A673 (cell line): ENCODE measurements around the gene TRNP1. TPM values are rescaled to one million over a fixed set of nuclear protein-coding genes. Genes with fewer than 3 reads are reported as not detected.

Experiments
- BruUV-seq: library from RNA; stranded (reverse); fragments of 400-500 nt; replicated peaks from 2 replicates; lab custom pipeline; 2021; lab: Mats Ljungman, UMichigan
- CTCF ChIA-PET: fragments of 300-600 bp; sonication (Branson Sonifier 250); formaldehyde crosslinking; loops from one replicate; lab custom pipeline; 2022; ENCODE audit warnings: antibody characterized with exemption; lab: Charles Lee
- POLR2A ChIA-PET: fragments of 300-600 bp; sonication (Branson Sonifier 250); formaldehyde crosslinking; loops from one replicate; lab custom pipeline; 2022; ENCODE audit warnings: antibody characterized with exemption; ENCODE audit not compliant: low non-redundant PET; lab: Charles Lee
- DNase-seq: peaks from one replicate; pipeline ENCODE4 v3.0.0-alpha.2; 2015; ENCODE audit warnings: low spot score
- H3K27ac ChIP-seq: fragments of 200-600 bp; sonication (generic); 2 replicates; pipeline ENCODE4 v1.5.1; 2016; ENCODE audit warnings: mixed run types, low read depth, mild to moderate bottlenecking, mixed read lengths, antibody characterized with exemption, low read length; ENCODE audit not compliant: poor library complexity, severe bottlenecking
- H3K27me3 ChIP-seq: fragments of 200-600 bp; sonication (generic); replicated peaks from 2 replicates; pipeline ENCODE4 v1.6.1; 2017; ENCODE audit warnings: mixed run types, low read depth, mild to moderate bottlenecking, mixed read lengths, antibody characterized with exemption, low read length; ENCODE audit not compliant: insufficient read depth, poor library complexity
- H3K36me3 ChIP-seq: fragments of 200-600 bp; sonication (generic); 2 replicates; pipeline ENCODE4 v1.6.1; 2016; ENCODE audit warnings: mixed run types, mild to moderate bottlenecking, mixed read lengths, antibody characterized with exemption, low read length; ENCODE audit not compliant: insufficient read depth, poor library complexity, severe bottlenecking
- H3K4me1 ChIP-seq: fragments of 200-600 bp; sonication (generic); 2 replicates; pipeline ENCODE4 v1.6.1; 2017; ENCODE audit warnings: mixed run types, mild to moderate bottlenecking, mixed read lengths, antibody characterized with exemption, low read length; ENCODE audit not compliant: insufficient read depth, poor library complexity, severe bottlenecking
- H3K4me3 ChIP-seq: fragments of 200-600 bp; sonication (generic); 2 replicates; pipeline ENCODE4 v1.5.1; 2016; ENCODE audit warnings: low read depth, mixed run types, mild to moderate bottlenecking, mixed read lengths, low read length; ENCODE audit not compliant: poor library complexity, severe bottlenecking
- H3K9me3 ChIP-seq: fragments of 200-600 bp; sonication (generic); 2 replicates; pipeline ENCODE4 v1.6.1; 2016; ENCODE audit warnings: mixed run types, low read depth, mild to moderate bottlenecking, mixed read lengths, antibody characterized with exemption, low read length; ENCODE audit not compliant: poor library complexity, severe bottlenecking
- EZH2 ChIP-seq: fragments of 200-600 bp; sonication (generic); IDR thresholded peaks from 2 replicates; pipeline ENCODE4 v1.6.1; 2017; ENCODE audit warnings: borderline replicate concordance, low read depth, mild to moderate bottlenecking, mixed read lengths, antibody characterized with exemption, low read length; ENCODE audit not compliant: poor library complexity, severe bottlenecking
- intact Hi-C: fragments of 100-400 bp; cut with micrococcal nuclease; formaldehyde crosslinking; loops from one replicate; pipeline ENCODE4 v1.10.0; 2022; ENCODE audit not compliant: unreplicated experiment
- total RNA-seq: library from RNA; stranded (reverse); gene quantifications from 2 replicates; pipeline ENCODE4 v1.2.3, GENCODE V29; 2021
- TF ChIP-seq, protein P1 (sequence below): fragments of 300-800, 200-600 bp; sonication (generic); conservative IDR thresholded peaks from 2 replicates; pipeline ENCODE4 v1.5.1; 2017; ENCODE audit warnings: low read depth, mild to moderate bottlenecking, antibody characterized with exemption, low read length, moderate library complexity, mixed read lengths

TRNP1 gene
- total RNA-seq, 1 experiment from 2014 or later, result 1.0 TPM

DNA sequence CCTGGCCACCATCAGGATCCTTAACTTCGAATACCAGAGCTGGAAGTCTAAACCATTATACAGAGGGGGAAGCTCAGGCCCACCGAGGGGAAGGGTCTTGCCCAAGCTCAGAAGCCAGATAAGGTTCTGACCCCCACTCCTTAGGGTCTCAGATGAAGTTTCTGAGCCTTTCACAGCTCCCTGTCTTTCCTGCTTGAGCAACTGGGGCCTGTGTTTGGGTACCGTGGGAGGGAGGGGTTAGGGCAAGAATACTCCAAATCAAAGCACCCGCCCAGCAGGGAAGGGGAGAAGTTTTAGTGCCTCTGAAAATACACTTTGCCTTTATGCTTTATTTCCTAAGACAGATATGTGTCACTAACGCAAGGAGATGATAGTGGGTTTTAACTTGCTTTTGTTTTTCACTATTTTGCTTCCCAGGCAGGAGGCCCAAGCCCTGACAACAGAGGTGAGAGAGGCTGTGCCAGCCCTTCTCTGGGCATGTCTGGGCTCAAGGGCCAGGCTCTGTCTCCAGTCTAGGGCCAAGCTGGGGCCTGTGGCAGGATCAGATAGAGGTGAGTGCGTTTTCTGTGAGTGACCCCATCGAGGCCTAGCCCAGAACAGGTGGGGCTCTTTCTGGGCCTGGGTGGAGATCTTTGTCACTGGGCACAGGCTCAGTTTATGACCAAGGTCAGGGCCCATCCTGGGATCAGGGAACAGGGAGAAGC lies 39.7 kb downstream of the TRNP1 start:
- Histone ChIP-seq H3K4me1 (peaks cover 10% of the 10 kb centered on the region), H3K27ac (peak overlapping the region; percentile 12), H3K4me3 (no peak overlapping the region), H3K27me3 (no peaks in the 10 kb centered on the region), H3K36me3 (no peaks in the 10 kb centered on the region), H3K9me3 (no peaks in the 10 kb centered on the region)
- DNase-seq, result no peak
- ChIA-PET POLR2A (no interaction called here), CTCF (no interaction called here)
- TF ChIP-seq, protein P1, sequence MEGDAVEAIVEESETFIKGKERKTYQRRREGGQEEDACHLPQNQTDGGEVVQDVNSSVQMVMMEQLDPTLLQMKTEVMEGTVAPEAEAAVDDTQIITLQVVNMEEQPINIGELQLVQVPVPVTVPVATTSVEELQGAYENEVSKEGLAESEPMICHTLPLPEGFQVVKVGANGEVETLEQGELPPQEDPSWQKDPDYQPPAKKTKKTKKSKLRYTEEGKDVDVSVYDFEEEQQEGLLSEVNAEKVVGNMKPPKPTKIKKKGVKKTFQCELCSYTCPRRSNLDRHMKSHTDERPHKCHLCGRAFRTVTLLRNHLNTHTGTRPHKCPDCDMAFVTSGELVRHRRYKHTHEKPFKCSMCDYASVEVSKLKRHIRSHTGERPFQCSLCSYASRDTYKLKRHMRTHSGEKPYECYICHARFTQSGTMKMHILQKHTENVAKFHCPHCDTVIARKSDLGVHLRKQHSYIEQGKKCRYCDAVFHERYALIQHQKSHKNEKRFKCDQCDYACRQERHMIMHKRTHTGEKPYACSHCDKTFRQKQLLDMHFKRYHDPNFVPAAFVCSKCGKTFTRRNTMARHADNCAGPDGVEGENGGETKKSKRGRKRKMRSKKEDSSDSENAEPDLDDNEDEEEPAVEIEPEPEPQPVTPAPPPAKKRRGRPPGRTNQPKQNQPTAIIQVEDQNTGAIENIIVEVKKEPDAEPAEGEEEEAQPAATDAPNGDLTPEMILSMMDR, result no peak
- TF ChIP-seq EZH2, result no peak
- intact Hi-C loops, result no loop called here
- BruUV-seq, result no TSS peak

DNA sequence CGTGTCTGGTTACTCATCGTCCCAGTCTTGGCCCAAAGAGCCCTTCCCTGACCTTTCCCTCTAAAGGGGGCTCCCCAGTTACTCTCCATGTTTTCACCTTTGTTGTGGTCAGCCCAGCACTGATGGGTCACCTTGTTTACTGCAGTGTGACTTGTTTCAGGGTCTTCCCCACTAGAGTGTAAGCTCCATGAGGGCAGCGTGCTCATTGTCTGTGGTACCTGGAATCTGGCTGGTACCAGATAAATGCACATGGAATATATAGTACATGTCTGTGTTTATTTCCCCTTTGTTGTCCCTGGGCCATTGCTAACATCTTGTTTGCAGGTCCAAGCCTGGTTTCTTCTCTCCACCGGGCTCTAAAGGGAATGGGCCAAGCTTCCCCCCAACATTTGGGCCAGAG lies 41.9 kb downstream of the TRNP1 start:
- no peaks in the 10 kb centered on the region for H3K9me3 ChIP-seq
- ChIA-PET POLR2A (interaction anchor here (0.6 kb wide), 1 partner anchor 9 kb away, joined by 7 read pairs; no protein-coding TSS in a partner anchor), CTCF (interaction anchor here (1.1 kb wide), 1 partner anchor 9 kb away, joined by 3 read pairs; no protein-coding TSS in a partner anchor)
- BruUV-seq, result no TSS peak
- DNase-seq, result no peak
- TF ChIP-seq, protein P1, result no peak
- no peak for TF ChIP-seq EZH2
- H3K4me3 ChIP-seq, result no peak overlapping the region
- no peak overlapping the region for H3K27ac ChIP-seq
- H3K27me3 ChIP-seq, result no peaks in the 10 kb centered on the region
- peaks cover 10% of the 10 kb centered on the region for H3K4me1 ChIP-seq
- no peaks in the 10 kb centered on the region for H3K36me3 ChIP-seq
- intact Hi-C loops, result no loop called here

DNA sequence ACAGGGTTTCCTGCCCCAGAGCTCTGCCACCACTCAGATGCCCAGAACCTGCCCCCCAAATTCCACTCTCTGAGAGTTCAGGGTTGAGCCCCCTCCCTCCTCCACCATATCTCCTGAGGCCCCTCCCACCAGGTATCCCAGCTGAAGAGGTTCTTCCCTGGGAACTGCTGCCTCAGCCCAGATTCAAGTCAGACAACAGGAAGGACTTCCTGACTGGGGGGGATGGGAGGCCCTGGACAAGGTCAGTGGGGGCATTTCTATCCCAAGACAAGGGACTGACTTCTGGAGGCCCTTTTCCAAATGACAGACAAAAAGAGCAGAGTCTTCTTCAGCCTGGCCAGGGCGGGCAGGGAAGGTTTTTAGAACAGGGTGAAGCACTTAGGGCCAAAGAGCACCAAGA lies 43.2 kb downstream of the TRNP1 start:
- H3K4me1 ChIP-seq, result peaks cover 4% of the 10 kb centered on the region
- no peaks in the 10 kb centered on the region for H3K9me3 ChIP-seq
- H3K27me3 ChIP-seq, result no peaks in the 10 kb centered on the region
- no TSS peak for BruUV-seq
- no peak overlapping the region for H3K27ac ChIP-seq
- H3K4me3 ChIP-seq, result no peak overlapping the region
- intact Hi-C loops, result no loop called here
- CTCF ChIA-PET, result no interaction called here
- H3K36me3 ChIP-seq, result no peaks in the 10 kb centered on the region
- no peak for TF ChIP-seq EZH2
- TF ChIP-seq, protein P1, result no peak
- DNase-seq, result no peak
- POLR2A ChIA-PET, result no interaction called here
